ENCODE results near the gene ZNF17. TPM values are rescaled to one million over a fixed set of nuclear protein-coding genes. Genes with fewer than 3 reads are reported as not detected.

Gene ZNF17
- total and polyA plus RNA-seq, 4 donors = 2.1 to 18.3 (median 8.7) TPM

- DNase-seq = peak in 2 of 3 donors; percentile 14 to 15
- Histone ChIP-seq H3K27me3 (ENCODE audit: control insufficient read depth in 3 of 3, insufficient read depth in 3 of 3, low read length in 2 of 3) (no peaks in the 10 kb centered on the region), H3K9ac (ENCODE audit: insufficient read depth in 1 of 2, low read length in 2 of 2) (peak overlapping the region in 1 of 2 donors; percentile 89), H3K4me3 (peak overlapping the region; percentile 48), H3K36me3 (ENCODE audit: control insufficient read depth in 4 of 4, insufficient read depth in 4 of 4, low read length in 4 of 4) (peaks cover 2 to 10% (median 6%) of the 10 kb centered on the region in 4 donors), H3K9me3 (ENCODE audit: control insufficient read depth in 4 of 4, insufficient read depth in 3 of 4, low read length in 3 of 4) (peaks cover 0 to 17% (median 0%) of the 10 kb centered on the region in 4 donors), H3K27ac (ENCODE audit: low read depth in 1 of 2, low read length in 1 of 2) (peak overlapping the region in 1 of 2 donors; percentile 27), H3K4me1 (ENCODE audit: control insufficient read depth in 5 of 5, insufficient read depth in 5 of 5, low read length in 5 of 5) (peaks cover 0 to 16% (median 4%) of the 10 kb centered on the region in 5 donors)
- no peak for ATAC-seq (ENCODE audit: insufficient read depth, low FRiP score)
- TF ChIP-seq, protein P1, sequence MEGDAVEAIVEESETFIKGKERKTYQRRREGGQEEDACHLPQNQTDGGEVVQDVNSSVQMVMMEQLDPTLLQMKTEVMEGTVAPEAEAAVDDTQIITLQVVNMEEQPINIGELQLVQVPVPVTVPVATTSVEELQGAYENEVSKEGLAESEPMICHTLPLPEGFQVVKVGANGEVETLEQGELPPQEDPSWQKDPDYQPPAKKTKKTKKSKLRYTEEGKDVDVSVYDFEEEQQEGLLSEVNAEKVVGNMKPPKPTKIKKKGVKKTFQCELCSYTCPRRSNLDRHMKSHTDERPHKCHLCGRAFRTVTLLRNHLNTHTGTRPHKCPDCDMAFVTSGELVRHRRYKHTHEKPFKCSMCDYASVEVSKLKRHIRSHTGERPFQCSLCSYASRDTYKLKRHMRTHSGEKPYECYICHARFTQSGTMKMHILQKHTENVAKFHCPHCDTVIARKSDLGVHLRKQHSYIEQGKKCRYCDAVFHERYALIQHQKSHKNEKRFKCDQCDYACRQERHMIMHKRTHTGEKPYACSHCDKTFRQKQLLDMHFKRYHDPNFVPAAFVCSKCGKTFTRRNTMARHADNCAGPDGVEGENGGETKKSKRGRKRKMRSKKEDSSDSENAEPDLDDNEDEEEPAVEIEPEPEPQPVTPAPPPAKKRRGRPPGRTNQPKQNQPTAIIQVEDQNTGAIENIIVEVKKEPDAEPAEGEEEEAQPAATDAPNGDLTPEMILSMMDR (IDR thresholded peaks at IDR 0.05; ENCODE audit: control extremely low read depth, extremely low read depth) = no peak
- WGBS, 2 donors = 33 to 46% methylated on average over 15 of the region's 15 CpGs
Measured at GRCh38 chr19:57434386-57435061, 23.6 kb downstream of the ZNF17 start.

GRCh38 chr19:57435062-57435978 is 24.4 kb downstream of the ZNF17 start, which contains the start of gene ZNF749:
TSS of gene ZNF749 (plus strand) at chr19:57435325. CDS start at chr19:57435579, 254 bp downstream.
- H3K9me3 ChIP-seq (ENCODE audit: control insufficient read depth in 4 of 4, insufficient read depth in 3 of 4, low read length in 3 of 4) = peaks cover 0 to 23% (median 0%) of the 10 kb centered on the region in 4 donors
- 1% methylated on average over 54 to 61 of the region's 61 CpGs for WGBS, 2 donors
- ATAC-seq (ENCODE audit: insufficient read depth, low FRiP score) = peak; percentile 99

GRCh38 chr19:57436417-57436816 is 25.5 kb downstream of the ZNF17 start:
- WGBS, 2 donors = 75 to 83% methylated on average over 1 of the region's 1 CpG
- TF ChIP-seq, protein P1 (IDR thresholded peaks at IDR 0.05; ENCODE audit: control extremely low read depth, extremely low read depth) = no peak
- ATAC-seq (ENCODE audit: insufficient read depth, low FRiP score) (no peak), DNase-seq (no peak)
- H3K4me1 ChIP-seq (ENCODE audit: control insufficient read depth in 5 of 5, insufficient read depth in 5 of 5, low read length in 5 of 5) = peaks cover 0 to 16% (median 4%) of the 10 kb centered on the region in 5 donors
- peaks cover 0 to 32% (median 0%) of the 10 kb centered on the region in 4 donors for H3K9me3 ChIP-seq (ENCODE audit: control insufficient read depth in 4 of 4, insufficient read depth in 3 of 4, low read length in 3 of 4)
- no peak overlapping the region for H3K4me3 ChIP-seq
- H3K27ac ChIP-seq (ENCODE audit: low read depth in 1 of 2, low read length in 1 of 2) = no peak overlapping the region
- H3K36me3 ChIP-seq (ENCODE audit: control insufficient read depth in 4 of 4, insufficient read depth in 4 of 4, low read length in 4 of 4) = peaks cover 2 to 10% (median 6%) of the 10 kb centered on the region in 4 donors
- peak overlapping the region; percentile 7 to 65 for H3K9ac ChIP-seq (ENCODE audit: insufficient read depth in 1 of 2, low read length in 2 of 2)
- H3K27me3 ChIP-seq (ENCODE audit: control insufficient read depth in 3 of 3, insufficient read depth in 3 of 3, low read length in 2 of 3) = no peaks in the 10 kb centered on the region

More at GRCh38 chr19:57435062-57435978, 24.4 kb downstream of the ZNF17 start, which contains the start of gene ZNF749:
- Histone ChIP-seq H3K27me3 (ENCODE audit: control insufficient read depth in 3 of 3, insufficient read depth in 3 of 3, low read length in 2 of 3) (no peaks in the 10 kb centered on the region), H3K9ac (ENCODE audit: insufficient read depth in 1 of 2, low read length in 2 of 2) (peak within 1 kb of the TSS; percentile 57 to 89), H3K4me3 (peak within 1 kb of the TSS; percentile 77), H3K27ac (ENCODE audit: low read depth in 1 of 2, low read length in 1 of 2) (peak within 1 kb of the TSS; percentile 27 to 73), H3K36me3 (ENCODE audit: control insufficient read depth in 4 of 4, insufficient read depth in 4 of 4, low read length in 4 of 4) (peaks cover 2 to 10% (median 6%) of the 10 kb centered on the region in 4 donors), H3K4me1 (ENCODE audit: control insufficient read depth in 5 of 5, insufficient read depth in 5 of 5, low read length in 5 of 5) (peaks cover 0 to 16% (median 4%) of the 10 kb centered on the region in 5 donors)
- TF ChIP-seq, protein P1 (IDR thresholded peaks at IDR 0.05; ENCODE audit: control extremely low read depth, extremely low read depth) = no peak
- DNase-seq = peak; percentile 98 to 99 (median 99)

All from lung (tissue), 12 donors.